ENCODE data around the gene ZNF550. TPM values are rescaled to one million over a fixed set of nuclear protein-coding genes. Genes with fewer than 3 reads are reported as not detected.

Gene ZNF550
- total RNA-seq, 1 experiment from 2014 or later = 3.1 TPM

- H3K27ac ChIP-seq (ENCODE audit: low read depth, low read length) = no peak within 1 kb of the TSS
- H3K9ac ChIP-seq (ENCODE audit: low read length) = no peak within 1 kb of the TSS
- no peaks in the 10 kb centered on the region for H3K36me3 ChIP-seq (ENCODE audit: control insufficient read depth in 1 of 2, insufficient read depth in 2 of 2, low read length in 2 of 2)
- H3K4me2 ChIP-seq (ENCODE audit: low read length) = no peak within 1 kb of the TSS
- ChIA-PET POLR2A (no interaction called here), CTCF (no interaction called here), RAD21 (ENCODE audit: low non-redundant PET in 1 of 2, low total read pairs in 2 of 2, uncharacterized antibody in 2 of 2, unreplicated experiment in 2 of 2) (no interaction called here)
- no TSS peak for BruUV-seq (replicated peaks)
- no peaks in the 10 kb centered on the region for H4K20me1 ChIP-seq (ENCODE audit: insufficient read depth)
- ATAC-seq (no peak), DNase-seq (ENCODE audit: low read depth, low spot score) (no peak)
- intact Hi-C loops (cut with micrococcal nuclease) = no loop called here
- no peaks in the 10 kb centered on the region for H3K27me3 ChIP-seq (ENCODE audit: insufficient read depth, low read length)
- no peaks in the 10 kb centered on the region for H3K9me2 ChIP-seq (ENCODE audit: insufficient read depth)
- no peak within 1 kb of the TSS for H3K4me3 ChIP-seq (replicated peaks in 1 of 2; ENCODE audit: low read depth in 1 of 2, low read length in 2 of 2)
- H3K9me3 ChIP-seq (ENCODE audit: control insufficient read depth in 1 of 2, insufficient read depth in 1 of 2, low read depth in 1 of 2, low read length in 2 of 2) = peaks cover 0 to 12% of the 10 kb centered on the region in 2 experiments; a peak in 2 of 4 replicates
- H2AFZ ChIP-seq (ENCODE audit: low read depth, low read length, poor library complexity, severe bottlenecking) = no peak within 1 kb of the TSS
- TF ChIP-seq EGR1 (IDR thresholded peaks at IDR 0.05; ENCODE audit: low read depth) = no peak
- no peak for TF ChIP-seq ATF3 (IDR thresholded peaks at IDR 0.05)
- no peak for TF ChIP-seq RAD21 (IDR thresholded peaks at IDR 0.05; ENCODE audit: low read depth)
- no peak for TF ChIP-seq TCF7L2 (IDR thresholded peaks at IDR 0.05; ENCODE audit: borderline replicate concordance, extremely low read depth, insufficient read depth, insufficient read length)
- TF ChIP-seq REST (IDR thresholded peaks at IDR 0.05; ENCODE audit: low read depth) = no peak
- no peak for TF ChIP-seq EZH2phosphoT487 (IDR thresholded peaks at IDR 0.05; ENCODE audit: borderline replicate concordance)
- no peak for TF ChIP-seq JUND (IDR thresholded peaks at IDR 0.05)
- no peak for TF ChIP-seq EZH2 (IDR thresholded peaks at IDR 0.05)
- TF ChIP-seq POLR2AphosphoS5 (IDR thresholded peaks at IDR 0.05; ENCODE audit: low read depth, low read length) = no peak
- no peak for TF ChIP-seq ZNF274 (IDR thresholded peaks at IDR 0.05; ENCODE audit: low read depth, low read length)
- no peak for TF ChIP-seq CTCF (IDR thresholded peaks at IDR 0.05 in 2 of 3, conservative IDR thresholded peaks at IDR 0.05 in 1 of 3; ENCODE audit: borderline replicate concordance in 1 of 3, insufficient read depth in 1 of 3, low read depth in 2 of 3, low read length in 2 of 3)
- TF ChIP-seq MAX (IDR thresholded peaks at IDR 0.05) = no peak
- TF ChIP-seq CEBPB (IDR thresholded peaks at IDR 0.05; ENCODE audit: low read depth) = no peak
- TF ChIP-seq ZBTB33 (IDR thresholded peaks at IDR 0.05; ENCODE audit: extremely low read depth, insufficient replicate concordance, low read length) = no peak
- no peak for TF ChIP-seq YY1 (IDR thresholded peaks at IDR 0.05; ENCODE audit: extremely low read depth, insufficient replicate concordance, low read depth, low read length)
- no peak for TF ChIP-seq SRF (IDR thresholded peaks at IDR 0.05; ENCODE audit: low read depth)
- no peak for TF ChIP-seq SP1 (IDR thresholded peaks at IDR 0.05; ENCODE audit: low read depth)
- H3K4me1 ChIP-seq (ENCODE audit: control insufficient read depth in 1 of 2, insufficient read depth in 2 of 2, low read length in 2 of 2) = peaks cover 0 to 6% of the 10 kb centered on the region in 2 experiments; a peak in 2 of 4 replicates
- no peaks in the 10 kb centered on the region for H3K79me2 ChIP-seq (ENCODE audit: insufficient read depth, low read length)
These were observed 24.1 kb upstream of the ZNF550 start, which contains the start of gene ZIK1 for GRCh38 chr19:57583521-57584416. ZIK1 (plus strand) TSS chr19:57584145; CDS start chr19:57584357, 212 bp downstream.

All from HCT116 (cell line).